H9 (cell line): Measurements from ENCODE around the gene CPNE8. TPM values are rescaled to one million over a fixed set of nuclear protein-coding genes. Genes with fewer than 3 reads are reported as not detected.

ENCODE experiments used
- DNase-seq: peaks from one replicate; pipeline ENCODE4 v3.0.0-alpha.2; 2017
- H2AFZ ChIP-seq: one replicate; pipeline ENCODE4 v1.6.1; 2013; ENCODE audit warnings: mild to moderate bottlenecking, low read length, control low read depth, moderate library complexity
- H2AK5ac ChIP-seq: 2 replicates; pipeline ENCODE4 v1.6.1; 2013; ENCODE audit warnings: low read length, control low read depth, mixed read lengths; ENCODE audit not compliant: insufficient read length
- H2BK120ac ChIP-seq: one replicate; pipeline ENCODE4 v1.6.1; 2013; ENCODE audit warnings: low read depth, mild to moderate bottlenecking, low read length, control low read depth, inconsistent platforms; ENCODE audit not compliant: poor library complexity, severe bottlenecking
- H2BK12ac ChIP-seq: 2 replicates; pipeline ENCODE4 v1.6.1; 2013; ENCODE audit warnings: low read length, control low read depth, mixed read lengths, low read depth; ENCODE audit not compliant: insufficient read length
- H2BK15ac ChIP-seq: 2 replicates; pipeline ENCODE4 v1.6.1; 2013; ENCODE audit warnings: low read depth, low read length, control low read depth
- H2BK20ac ChIP-seq: one replicate; pipeline ENCODE4 v1.6.1; 2013; ENCODE audit warnings: low read depth, mild to moderate bottlenecking, low read length, control low read depth, inconsistent platforms; ENCODE audit not compliant: poor library complexity, severe bottlenecking
- H2BK5ac ChIP-seq: 2 replicates; pipeline ENCODE4 v1.6.1; 2013; ENCODE audit warnings: low read length, control low read depth, mixed read lengths; ENCODE audit not compliant: insufficient read length
- H3K14ac ChIP-seq: 2 replicates; pipeline ENCODE4 v1.6.1; 2013; ENCODE audit warnings: low read length, control low read depth; ENCODE audit not compliant: insufficient read depth
- H3K18ac ChIP-seq: 2 replicates; pipeline ENCODE4 v1.6.1; 2013; ENCODE audit warnings: low read depth, mild to moderate bottlenecking, mixed read lengths, low read length, control low read depth; ENCODE audit not compliant: insufficient read length
- H3K23ac ChIP-seq: 2 replicates; pipeline ENCODE4 v1.6.1; 2013; ENCODE audit warnings: low read length, control low read depth, mixed read lengths, low read depth; ENCODE audit not compliant: insufficient read length
- H3K23me2 ChIP-seq: 2 replicates; pipeline ENCODE4 v1.6.1; 2013; ENCODE audit warnings: low read depth, mild to moderate bottlenecking, mixed read lengths, low read length, control low read depth; ENCODE audit not compliant: insufficient read length, poor library complexity, severe bottlenecking
- H3K27ac ChIP-seq: 2 replicates; pipeline ENCODE4 v1.5.1; 2013; ENCODE audit warnings: low read length, control low read depth, mixed read lengths, low read depth; ENCODE audit not compliant: insufficient read length
- H3K27me3 ChIP-seq: 2 replicates; pipeline ENCODE4 v1.6.1; 2013; ENCODE audit warnings: low read length, control low read depth, inconsistent platforms; ENCODE audit not compliant: insufficient read depth
- H3K4ac ChIP-seq: 2 replicates; pipeline ENCODE4 v1.6.1; 2013; ENCODE audit warnings: low read depth, mild to moderate bottlenecking, control low read depth, inconsistent platforms, low read length, moderate library complexity
- H3K4me1 ChIP-seq: 2 replicates; pipeline ENCODE4 v1.6.1; 2013; ENCODE audit warnings: low read length, control low read depth, inconsistent platforms; ENCODE audit not compliant: insufficient read depth
- H3K4me2 ChIP-seq: 2 replicates; pipeline ENCODE4 v1.6.1; 2013; ENCODE audit warnings: low read length, control low read depth, mixed read lengths; ENCODE audit not compliant: insufficient read length, insufficient read depth
- H3K56ac ChIP-seq: 2 replicates; pipeline ENCODE4 v1.6.1; 2013; ENCODE audit warnings: low read depth, mild to moderate bottlenecking, mixed read lengths, low read length, control low read depth; ENCODE audit not compliant: insufficient read length
- H3K79me1 ChIP-seq: 2 replicates; pipeline ENCODE4 v1.6.1; 2013; ENCODE audit warnings: low read depth, mild to moderate bottlenecking, moderate library complexity, low read length, control low read depth, inconsistent platforms; ENCODE audit not compliant: insufficient read depth, poor library complexity, severe bottlenecking
- H3K79me2 ChIP-seq: 2 replicates; pipeline ENCODE4 v1.6.1; 2013; ENCODE audit warnings: low read length, control low read depth, inconsistent platforms; ENCODE audit not compliant: insufficient read depth
- H3K9ac ChIP-seq: 2 replicates; pipeline ENCODE4 v1.6.1; 2013; ENCODE audit warnings: low read length, control low read depth, mixed read lengths; ENCODE audit not compliant: insufficient read length; ENCODE audit errors: extremely low read depth
- H3K9me3 ChIP-seq: one replicate; pipeline ENCODE4 v1.6.1; 2013; ENCODE audit warnings: low read depth, low read length, inconsistent platforms; ENCODE audit not compliant: control insufficient read depth
- H3T11ph ChIP-seq: one replicate; pipeline ENCODE4 v1.6.1; 2013; ENCODE audit warnings: mild to moderate bottlenecking, low read length, control low read depth, inconsistent platforms
- H4K20me1 ChIP-seq: one replicate; pipeline ENCODE4 v1.6.1; 2013; ENCODE audit not compliant: control insufficient read depth, insufficient read length, insufficient read depth
- H4K5ac ChIP-seq: 2 replicates; pipeline ENCODE4 v1.6.1; 2013; ENCODE audit warnings: low read depth, mild to moderate bottlenecking, mixed read lengths, low read length, control low read depth; ENCODE audit not compliant: insufficient read length
- H4K8ac ChIP-seq: replicated peaks from 2 replicates; pipeline ENCODE4 v1.6.1; 2013; ENCODE audit warnings: low read length, control low read depth, mixed read lengths, low read depth; ENCODE audit not compliant: insufficient read length
- H4K91ac ChIP-seq: 2 replicates; pipeline ENCODE4 v1.6.1; 2013; ENCODE audit warnings: low read depth, mild to moderate bottlenecking, moderate library complexity, mixed read lengths, low read length, control low read depth; ENCODE audit not compliant: insufficient read length
- H3K27ac Mint-ChIP-seq, 3 experiments: 2 replicates in 2 of 3; 3 replicates in 1 of 3; pipeline ENCODE4 v1.8.0; 2020 to 2021; ENCODE audit warnings: mixed read lengths in 3 of 3, mild to moderate bottlenecking in 1 of 3, moderate library complexity in 1 of 3
- H3K27me3 Mint-ChIP-seq: 2 replicates; pipeline ENCODE4 v1.8.0; 2021; ENCODE audit warnings: low read depth, mild to moderate bottlenecking, moderate library complexity, mixed read lengths
- H3K36me3 Mint-ChIP-seq, 3 experiments: 2 replicates in 2 of 3; 3 replicates in 1 of 3; pipeline ENCODE4 v1.8.0; 2020 to 2021; ENCODE audit warnings: low read depth in 3 of 3, mixed read lengths in 3 of 3; ENCODE audit not compliant: insufficient read depth in 1 of 3
- H3K4me1 Mint-ChIP-seq, 2 experiments: 2 replicates each; pipeline ENCODE4 v1.8.0; 2020; ENCODE audit warnings: mixed read lengths in 2 of 2
- H3K4me3 Mint-ChIP-seq, 2 experiments: 2 replicates in 1 of 2; 3 replicates in 1 of 2; pipeline ENCODE4 v1.8.0; 2020 to 2021; ENCODE audit warnings: mild to moderate bottlenecking in 2 of 2, mixed read lengths in 2 of 2, moderate library complexity in 1 of 2
- H3K9me3 Mint-ChIP-seq, 2 experiments: 2 replicates in 1 of 2; 3 replicates in 1 of 2; pipeline ENCODE4 v1.8.0; 2020; ENCODE audit warnings: mild to moderate bottlenecking in 2 of 2, mixed read lengths in 2 of 2, moderate library complexity in 1 of 2
- WGBS: extraction: QIAGEN DNeasy Blood & Tissue Kit; methylation state at CpG from one replicate; pipeline ENCODE4 v1.1.7; 2013; ENCODE audit warnings: missing lambda C conversion rate, low lambda C conversion rate, mixed read lengths; ENCODE audit not compliant: insufficient read length; ENCODE audit errors: extremely low coverage; 5-methylcytosine and 5-hydroxymethylcytosine counted together
- total RNA-seq: library from RNA; stranded (reverse); gene quantifications from 2 replicates; pipeline ENCODE4 v1.2.1, GENCODE V29; 2021
- TF ChIP-seq, protein P1 (sequence below): fragments of 200-600 bp; sonication (generic); conservative IDR thresholded peaks from 3 replicates; pipeline ENCODE4 v1.8.0; 2021; ENCODE audit warnings: antibody characterized with exemption, mild to moderate bottlenecking

Gene CPNE8
- total RNA-seq, 1 experiment from 2014 or later = 1.9 TPM

DNA sequence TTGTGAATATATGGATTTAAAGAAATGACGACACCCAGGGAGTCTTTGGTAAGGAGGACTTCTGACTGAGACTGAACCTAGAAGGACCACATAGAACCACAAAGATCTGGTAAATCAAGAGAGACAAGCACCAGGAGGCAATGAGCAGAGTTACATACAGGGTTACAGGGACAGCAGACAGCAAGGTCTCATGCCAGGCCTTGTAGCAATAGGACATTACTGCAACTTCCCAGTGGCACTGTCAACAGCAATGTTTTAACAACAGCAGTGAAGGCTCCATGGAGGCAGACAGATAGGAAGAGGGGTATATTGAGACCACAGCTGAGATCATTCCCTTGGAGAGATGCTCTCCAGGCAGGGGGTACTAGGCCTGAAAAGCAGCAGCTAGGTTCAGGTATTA, 18.5 kb downstream of the CPNE8 start:
- Histone ChIP-seq H4K5ac (no peak overlapping the region), H3K14ac (no peak overlapping the region), H3K23me2 (no peaks in the 10 kb centered on the region), H2BK5ac (no peak overlapping the region), H3K4me2 (no peak overlapping the region), H4K20me1 (no peaks in the 10 kb centered on the region), H3K27ac (no peak overlapping the region), H3K4me1 (no peaks in the 10 kb centered on the region), H3K79me2 (no peaks in the 10 kb centered on the region), H3K23ac (no peak overlapping the region), H2BK15ac (no peak overlapping the region), H4K8ac (no peak overlapping the region), H3T11ph (no peak overlapping the region), H2BK12ac (no peak overlapping the region), H3K9ac (no peak overlapping the region), H2BK120ac (no peak overlapping the region), H2AK5ac (no peak overlapping the region), H3K4ac (no peak overlapping the region), H3K18ac (no peak overlapping the region), H3K79me1 (no peaks in the 10 kb centered on the region), H2BK20ac (no peak overlapping the region), H3K9me3 (no peaks in the 10 kb centered on the region), H4K91ac (no peak overlapping the region), H2AFZ (no peak overlapping the region), H3K27me3 (no peaks in the 10 kb centered on the region; the same call in 1 of the 2 replicates), H3K56ac (no peak overlapping the region)
- no peaks in the 10 kb centered on the region for H3K4me1 Mint-ChIP-seq
- no peak for DNase-seq
- peaks cover 6 to 12% (median 10%) of the 10 kb centered on the region in 3 experiments for H3K36me3 Mint-ChIP-seq
- no peaks in the 10 kb centered on the region for H3K27me3 Mint-ChIP-seq
- H3K27ac Mint-ChIP-seq = no peak overlapping the region
- no peak overlapping the region for H3K4me3 Mint-ChIP-seq
- TF ChIP-seq, protein P1, sequence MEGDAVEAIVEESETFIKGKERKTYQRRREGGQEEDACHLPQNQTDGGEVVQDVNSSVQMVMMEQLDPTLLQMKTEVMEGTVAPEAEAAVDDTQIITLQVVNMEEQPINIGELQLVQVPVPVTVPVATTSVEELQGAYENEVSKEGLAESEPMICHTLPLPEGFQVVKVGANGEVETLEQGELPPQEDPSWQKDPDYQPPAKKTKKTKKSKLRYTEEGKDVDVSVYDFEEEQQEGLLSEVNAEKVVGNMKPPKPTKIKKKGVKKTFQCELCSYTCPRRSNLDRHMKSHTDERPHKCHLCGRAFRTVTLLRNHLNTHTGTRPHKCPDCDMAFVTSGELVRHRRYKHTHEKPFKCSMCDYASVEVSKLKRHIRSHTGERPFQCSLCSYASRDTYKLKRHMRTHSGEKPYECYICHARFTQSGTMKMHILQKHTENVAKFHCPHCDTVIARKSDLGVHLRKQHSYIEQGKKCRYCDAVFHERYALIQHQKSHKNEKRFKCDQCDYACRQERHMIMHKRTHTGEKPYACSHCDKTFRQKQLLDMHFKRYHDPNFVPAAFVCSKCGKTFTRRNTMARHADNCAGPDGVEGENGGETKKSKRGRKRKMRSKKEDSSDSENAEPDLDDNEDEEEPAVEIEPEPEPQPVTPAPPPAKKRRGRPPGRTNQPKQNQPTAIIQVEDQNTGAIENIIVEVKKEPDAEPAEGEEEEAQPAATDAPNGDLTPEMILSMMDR = no peak
- no CpG with 5 or more reads among the region's 1 CpG for WGBS
- peaks cover 10 to 14% of the 10 kb centered on the region in 2 experiments for H3K9me3 Mint-ChIP-seq
